Upper lobe of right lung (tissue), 1 donor: ENCODE measurements around the gene CD274. TPM values are rescaled to one million over a fixed set of nuclear protein-coding genes. Genes with fewer than 3 reads are reported as not detected.
A peak's percentile ranks its signal among the peaks of the same experiment; 100 is the strongest.

ENCODE experiments used
- ATAC-seq: fragments of 200-7000 bp; cut with Tn5 transposase; one replicate; pipeline ENCODE4 v1.9.1; 2020; ENCODE audit warnings: mild to moderate bottlenecking, moderate library complexity
- DNase-seq: peaks from one replicate; pipeline ENCODE4 v3.0.0-alpha.2; 2020
- H3K27ac ChIP-seq: fragments of 200-600 bp; one replicate; pipeline ENCODE4 v1.8.0; 2022
- H3K27me3 ChIP-seq: fragments of 200-600 bp; one replicate; pipeline ENCODE4 v1.8.0; 2022; ENCODE audit warnings: mild to moderate bottlenecking
- H3K36me3 ChIP-seq: fragments of 200-600 bp; one replicate; pipeline ENCODE4 v1.8.0; 2022
- H3K4me1 ChIP-seq: fragments of 200-600 bp; one replicate; pipeline ENCODE4 v1.8.0; 2022
- H3K4me3 ChIP-seq: fragments of 200-600 bp; one replicate; pipeline ENCODE4 v1.8.0; 2022; ENCODE audit warnings: mild to moderate bottlenecking
- H3K9me3 ChIP-seq: fragments of 200-600 bp; one replicate; pipeline ENCODE4 v1.8.0; 2022
- intact Hi-C: fragments of 100-400 bp; cut with DNase I; formaldehyde crosslinking; loops from one replicate; pipeline ENCODE4 v1.11.0; 2022
- total RNA-seq: library from RNA; stranded (reverse); fragmentation: NEBNext Ultra II Directional; extraction: Animal tissue kit (Norgen Biotek cat#: 25700); gene quantifications from one replicate; pipeline ENCODE4 v1.2.1, GENCODE V29; 2021
- TF ChIP-seq, protein P1 (sequence below): fragments of 200-600 bp; IDR thresholded peaks from one replicate; pipeline ENCODE4 v1.8.0; 2022; ENCODE audit warnings: antibody characterized with exemption
- donor health status: DM: no; HTN: yes; CAD: no; lungs with severe emphysema.

CD274 gene
- total RNA-seq, 1 donor from 2014 or later, result 25.9 TPM

DNA sequence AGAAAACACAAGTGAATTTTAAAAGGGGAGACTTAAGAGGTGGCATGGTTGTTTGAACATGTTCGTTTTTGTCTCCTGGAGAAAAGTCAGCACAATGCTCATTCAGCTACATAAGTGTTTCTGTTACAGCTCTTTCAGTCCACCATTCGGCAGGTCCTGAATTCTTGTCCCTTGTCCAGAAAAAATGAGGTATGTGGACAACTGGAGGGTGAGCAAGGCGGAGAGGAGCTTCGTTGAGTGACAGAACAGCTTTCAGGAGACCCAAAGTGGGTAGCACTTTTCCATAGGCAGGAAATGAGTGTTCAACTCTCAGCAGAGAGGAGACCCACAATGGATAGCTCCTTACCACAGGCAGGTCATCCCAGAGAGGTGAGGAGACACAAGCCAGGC is 64.9 kb downstream of the CD274 start:
- no peak for DNase-seq

DNA sequence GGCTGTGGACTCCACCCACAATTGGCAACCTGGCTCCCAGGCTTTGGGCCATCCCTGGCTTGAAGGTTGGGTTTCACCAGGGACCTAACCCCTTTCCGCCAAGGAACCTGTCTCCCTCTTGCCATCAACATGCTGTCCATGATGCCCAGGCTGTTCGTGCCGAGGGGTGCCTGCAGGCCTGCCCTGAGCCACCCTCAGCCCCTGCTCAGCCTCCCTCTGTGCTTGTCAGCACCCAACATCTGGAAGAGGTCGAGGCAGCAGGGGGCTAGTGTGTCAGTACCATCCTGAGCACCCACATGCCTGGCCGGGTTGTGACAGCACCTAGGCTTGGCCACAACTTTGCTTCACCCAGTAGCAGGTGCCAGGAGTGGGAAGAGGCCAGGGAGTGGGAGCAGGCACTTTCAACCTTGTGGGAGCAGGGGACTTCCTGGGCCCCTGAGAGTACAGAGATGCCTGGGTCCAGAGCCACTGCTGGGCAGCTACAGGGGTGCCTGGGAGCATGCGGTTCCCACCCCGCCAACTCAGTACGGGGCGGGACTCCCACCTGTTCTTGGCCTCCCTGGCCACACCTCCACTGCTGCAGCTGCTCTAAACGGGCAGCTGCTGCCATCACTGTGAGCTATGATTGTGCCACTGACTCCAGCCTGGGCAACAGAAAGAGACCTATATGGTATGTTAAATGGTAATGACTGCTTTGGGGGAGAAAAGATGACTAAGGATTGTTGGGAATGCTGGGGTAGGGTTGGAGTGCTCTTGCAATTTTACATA is 66.3 kb downstream of the CD274 start:
- H3K4me3 ChIP-seq, result no peak overlapping the region
- ATAC-seq (peak; percentile 35), DNase-seq (no peak)
- H3K36me3 ChIP-seq, result no peaks in the 10 kb centered on the region
- no peaks in the 10 kb centered on the region for H3K9me3 ChIP-seq
- H3K27me3 ChIP-seq, result no peaks in the 10 kb centered on the region
- intact Hi-C loops, result no loop called here
- peaks cover 6% of the 10 kb centered on the region for H3K4me1 ChIP-seq
- no peak overlapping the region for H3K27ac ChIP-seq
- TF ChIP-seq, protein P1, sequence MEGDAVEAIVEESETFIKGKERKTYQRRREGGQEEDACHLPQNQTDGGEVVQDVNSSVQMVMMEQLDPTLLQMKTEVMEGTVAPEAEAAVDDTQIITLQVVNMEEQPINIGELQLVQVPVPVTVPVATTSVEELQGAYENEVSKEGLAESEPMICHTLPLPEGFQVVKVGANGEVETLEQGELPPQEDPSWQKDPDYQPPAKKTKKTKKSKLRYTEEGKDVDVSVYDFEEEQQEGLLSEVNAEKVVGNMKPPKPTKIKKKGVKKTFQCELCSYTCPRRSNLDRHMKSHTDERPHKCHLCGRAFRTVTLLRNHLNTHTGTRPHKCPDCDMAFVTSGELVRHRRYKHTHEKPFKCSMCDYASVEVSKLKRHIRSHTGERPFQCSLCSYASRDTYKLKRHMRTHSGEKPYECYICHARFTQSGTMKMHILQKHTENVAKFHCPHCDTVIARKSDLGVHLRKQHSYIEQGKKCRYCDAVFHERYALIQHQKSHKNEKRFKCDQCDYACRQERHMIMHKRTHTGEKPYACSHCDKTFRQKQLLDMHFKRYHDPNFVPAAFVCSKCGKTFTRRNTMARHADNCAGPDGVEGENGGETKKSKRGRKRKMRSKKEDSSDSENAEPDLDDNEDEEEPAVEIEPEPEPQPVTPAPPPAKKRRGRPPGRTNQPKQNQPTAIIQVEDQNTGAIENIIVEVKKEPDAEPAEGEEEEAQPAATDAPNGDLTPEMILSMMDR, result no peak

More for the DNA sequence above, 64.9 kb downstream of the CD274 start:
- TF ChIP-seq, protein P1, result no peak
- intact Hi-C loops, result no loop called here
- H3K27ac ChIP-seq, result no peak overlapping the region
- no peaks in the 10 kb centered on the region for H3K36me3 ChIP-seq
- no peaks in the 10 kb centered on the region for H3K9me3 ChIP-seq
- no peak overlapping the region for H3K4me3 ChIP-seq
- peaks cover 6% of the 10 kb centered on the region for H3K4me1 ChIP-seq
- no peak for ATAC-seq
- no peaks in the 10 kb centered on the region for H3K27me3 ChIP-seq

DNA sequence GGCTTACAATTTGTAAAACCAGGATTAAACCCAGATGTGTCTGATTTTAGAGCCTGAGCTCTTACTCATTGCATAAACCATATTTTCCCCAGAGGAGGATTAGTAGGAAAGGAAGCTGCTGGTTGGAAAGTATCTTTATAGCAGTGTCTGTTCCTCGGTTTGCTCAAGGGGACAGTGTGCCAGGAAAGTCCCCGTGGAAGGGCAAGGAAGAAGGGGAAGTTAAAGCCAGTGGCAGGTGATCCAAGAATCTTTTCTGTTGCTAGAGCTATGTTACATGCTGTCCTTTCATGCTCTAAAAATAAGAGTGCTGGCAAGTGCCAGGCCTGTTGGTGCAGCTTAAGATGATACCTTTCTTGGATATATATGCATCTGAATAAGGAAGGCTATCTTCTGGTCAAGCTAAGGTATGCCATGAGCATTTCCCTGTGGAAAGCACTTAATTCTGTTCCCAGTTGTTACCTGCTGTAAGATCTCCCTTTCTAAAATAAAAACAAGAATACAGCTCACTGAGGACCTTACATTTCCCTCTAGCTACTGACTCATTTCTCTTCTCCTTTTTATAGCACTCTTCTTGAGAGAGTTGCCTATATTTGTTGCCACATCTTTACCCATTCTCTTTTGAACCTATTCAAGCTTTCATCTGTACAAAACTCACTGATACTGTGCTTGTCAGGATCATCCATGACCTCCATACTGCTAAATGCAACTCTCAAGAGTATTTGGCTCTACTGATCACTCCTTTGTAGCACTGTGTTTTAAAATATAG is 68.0 kb downstream of the CD274 start:
- no peak for ATAC-seq
- TF ChIP-seq, protein P1, result no peak
- intact Hi-C loops, result no loop called here

DNA sequence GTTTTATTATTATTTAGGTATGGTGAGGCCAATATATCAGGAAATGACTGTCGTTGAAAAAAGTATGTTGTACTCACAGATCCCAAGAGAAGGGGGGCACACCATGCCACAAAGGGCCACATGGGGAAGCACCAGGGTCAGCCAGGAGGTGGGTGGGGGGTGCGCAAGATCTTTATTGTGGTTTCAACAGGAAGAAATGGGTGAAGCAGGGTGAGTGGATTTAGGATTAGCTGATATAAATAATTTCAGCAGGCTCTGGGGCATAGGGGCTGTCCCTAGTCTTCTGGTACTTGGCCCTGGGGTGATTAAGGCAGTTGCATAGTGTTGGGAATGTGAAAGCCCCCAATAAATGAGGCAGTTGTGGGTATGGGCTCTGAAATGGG is 68.6 kb downstream of the CD274 start:
- no peaks in the 10 kb centered on the region for H3K36me3 ChIP-seq
- no peak overlapping the region for H3K4me3 ChIP-seq
- no peak for ATAC-seq
- peaks cover 5% of the 10 kb centered on the region for H3K4me1 ChIP-seq
- intact Hi-C loops, result no loop called here
- H3K27ac ChIP-seq, result no peak overlapping the region
- no peaks in the 10 kb centered on the region for H3K9me3 ChIP-seq
- no peak for DNase-seq
- TF ChIP-seq, protein P1, result no peak
- no peaks in the 10 kb centered on the region for H3K27me3 ChIP-seq

More for the DNA sequence above, 68.0 kb downstream of the CD274 start:
- peaks cover 6% of the 10 kb centered on the region for H3K4me1 ChIP-seq
- DNase-seq, result no peak
- H3K36me3 ChIP-seq, result no peaks in the 10 kb centered on the region
- H3K27ac ChIP-seq, result no peak overlapping the region
- no peaks in the 10 kb centered on the region for H3K27me3 ChIP-seq
- H3K9me3 ChIP-seq, result no peaks in the 10 kb centered on the region
- H3K4me3 ChIP-seq, result no peak overlapping the region

Other genes with a start within 250 kb of the CD274 start
- gene INSL4, start 219.1 kb upstream of the CD274 start, total RNA-seq, result not detected
- gene RLN2, start 145.8 kb upstream of the CD274 start, total RNA-seq, result not detected
- gene RLN1, start 110.7 kb upstream of the CD274 start, total RNA-seq, result not detected
- 18.0 TPM for gene PLGRKT, start 12.6 kb upstream of the CD274 start, total RNA-seq
- 6.3 TPM for gene PDCD1LG2, start 60.0 kb downstream of the CD274 start, total RNA-seq
- 23.9 TPM for gene RIC1, start 178.6 kb downstream of the CD274 start, total RNA-seq